Glomerular endothelial cell (primary cell): Measurements from ENCODE around the gene MIR17HG. TPM values are rescaled to one million over a fixed set of nuclear protein-coding genes. Genes with fewer than 3 reads are reported as not detected.

Source experiments
- DNase-seq: peaks from one replicate; pipeline ENCODE4 v3.0.0-alpha.2; 2011; ENCODE audit warnings: low read depth, low spot score; ENCODE audit errors: extremely low read depth
- total RNA-seq: library from RNA; depleted of rRNA; stranded (reverse); fragments of >200 nt; gene quantifications from 2 replicates; pipeline ENCODE4 v1.2.3, GENCODE V29; 2015

MIR17HG gene
- total RNA-seq, 1 donor from 2014 or later: 2.4 TPM

DNA sequence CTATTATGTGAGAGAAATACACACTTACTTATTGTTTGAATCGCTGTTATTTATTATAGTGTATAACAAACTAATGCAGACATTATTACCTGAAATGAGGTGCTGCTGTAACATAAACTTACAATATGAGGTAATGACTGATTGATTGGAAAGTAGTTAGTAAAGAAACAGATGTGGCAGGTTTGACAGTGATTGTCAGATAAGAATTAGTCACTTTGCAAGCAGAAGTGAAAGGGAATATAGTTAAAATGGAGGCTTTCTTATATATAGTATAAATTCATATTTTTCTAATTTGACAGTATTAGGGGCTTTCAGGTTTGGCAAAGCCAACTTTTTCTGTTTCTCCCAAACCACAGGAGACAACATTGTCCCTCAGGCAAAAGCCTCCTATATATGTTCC is 20.6 kb downstream of the MIR17HG start:
- DNase-seq: no peak

GRCh38 chr13:91368676-91369440 is 21.4 kb downstream of the MIR17HG start:
- no peak for DNase-seq

DNA sequence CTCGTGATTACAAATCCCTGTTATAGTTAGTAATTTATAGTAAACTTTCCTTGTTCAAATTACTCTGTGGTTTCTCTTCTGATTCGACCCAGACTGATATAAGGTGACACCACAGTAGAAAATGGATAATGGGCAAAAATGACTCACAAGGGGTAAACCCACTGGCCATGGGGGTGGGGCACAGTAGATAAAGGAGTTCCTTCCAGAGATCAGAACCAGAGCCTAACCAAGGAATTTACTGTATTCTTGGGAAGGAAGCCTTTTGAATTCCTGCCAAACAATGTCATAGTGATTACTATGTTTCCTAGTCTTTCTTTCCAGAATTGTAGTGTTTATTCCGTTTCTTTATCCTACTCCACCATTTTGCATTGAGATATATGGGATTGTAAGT is 21.9 kb downstream of the MIR17HG start:
- no peak for DNase-seq

DNA sequence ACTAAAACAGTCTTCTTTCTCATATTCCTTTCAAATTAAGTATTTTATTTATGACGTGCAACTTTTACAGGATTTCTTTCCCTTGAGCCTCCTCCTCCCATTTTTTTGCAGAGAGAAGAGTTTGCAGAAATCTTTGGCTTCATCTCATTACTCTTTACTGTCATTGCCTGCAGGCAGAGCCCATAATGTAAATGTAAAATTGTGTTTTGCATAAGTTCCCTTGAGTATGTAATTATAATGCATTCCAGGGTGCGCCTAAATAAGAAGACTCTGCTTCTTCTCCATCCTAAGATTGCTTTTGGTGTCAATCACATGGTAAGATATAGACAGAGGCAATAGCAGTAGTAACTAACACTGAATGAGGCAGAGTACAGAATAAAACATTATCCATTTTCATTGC is 23.0 kb downstream of the MIR17HG start:
- DNase-seq: no peak

GRCh38 chr13:91372911-91373310 is 25.4 kb downstream of the MIR17HG start:
- no peak for DNase-seq

GRCh38 chr13:91375116-91375729 is 27.7 kb downstream of the MIR17HG start:
- DNase-seq: no peak

DNA sequence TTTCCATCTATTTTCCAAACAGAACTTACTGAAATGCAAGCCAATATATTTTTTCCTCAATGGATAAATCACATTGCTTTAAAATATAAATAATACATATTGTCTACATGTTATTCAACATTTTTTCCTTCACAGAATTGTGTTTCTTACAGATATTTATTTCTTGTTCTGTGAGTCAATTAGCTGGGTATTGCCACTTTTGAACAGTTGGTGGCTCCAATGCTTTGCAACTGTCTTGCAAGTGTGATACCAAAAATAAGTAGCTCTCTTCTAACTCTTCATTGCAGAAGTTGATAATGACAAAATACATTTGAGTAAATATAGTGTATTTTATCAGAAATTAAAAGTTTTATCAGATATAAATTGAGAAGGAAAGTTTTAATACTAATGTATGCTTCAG is 33.9 kb downstream of the MIR17HG start:
- DNase-seq: no peak

- DNase-seq: no peak
These were observed 36.3 kb downstream of the MIR17HG start for GRCh38 chr13:91383836-91384235.

GRCh38 chr13:91384896-91385295 is 37.4 kb downstream of the MIR17HG start:
- DNase-seq: no peak

- no peak for DNase-seq
These were observed 41.7 kb downstream of the MIR17HG start for GRCh38 chr13:91389186-91389585.

DNA sequence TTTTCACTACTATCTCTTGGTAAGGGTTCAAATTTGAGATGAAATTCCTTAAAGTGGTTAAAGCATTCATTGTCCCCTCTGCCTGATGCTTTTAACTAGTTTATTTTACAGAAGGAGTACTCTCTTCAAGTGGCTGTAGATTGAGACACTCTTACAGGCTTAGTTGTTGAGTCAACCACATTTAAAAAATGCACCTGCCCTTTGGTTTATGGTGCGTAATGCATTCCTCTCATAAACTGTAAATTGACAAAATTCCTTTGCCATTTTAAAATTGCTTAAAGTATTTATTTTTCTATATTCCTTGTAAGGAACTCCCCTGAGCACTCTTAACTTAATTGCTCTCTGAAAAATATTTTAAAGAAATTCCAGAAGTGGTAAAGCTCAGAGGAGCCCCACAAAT is 50.1 kb downstream of the MIR17HG start:
- no peak for DNase-seq

- no peak for DNase-seq
These were observed 51.1 kb downstream of the MIR17HG start, which contains the start of gene GPC5 for GRCh38 chr13:91398413-91399188. GPC5 (plus strand) TSS chr13:91398621.

GRCh38 chr13:91399189-91400062 is 51.9 kb downstream of the MIR17HG start:
- no peak for DNase-seq

DNA sequence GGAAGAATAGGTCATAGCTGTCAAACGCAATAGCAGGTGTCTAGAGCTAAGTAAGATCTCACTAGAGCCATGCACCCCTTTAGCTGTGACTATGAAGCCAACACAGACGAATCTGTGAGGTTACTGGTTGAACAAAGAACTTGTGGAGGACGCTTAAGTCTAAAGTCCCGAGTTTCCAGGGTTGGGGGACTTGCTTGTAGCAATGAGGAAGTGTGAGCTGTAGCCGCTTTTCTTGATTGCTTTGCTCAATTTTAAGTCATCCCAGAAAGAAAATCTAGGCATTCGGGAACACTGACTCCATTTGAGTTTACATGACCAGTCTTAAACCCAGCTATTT is 52.5 kb downstream of the MIR17HG start:
- DNase-seq: no peak

DNA sequence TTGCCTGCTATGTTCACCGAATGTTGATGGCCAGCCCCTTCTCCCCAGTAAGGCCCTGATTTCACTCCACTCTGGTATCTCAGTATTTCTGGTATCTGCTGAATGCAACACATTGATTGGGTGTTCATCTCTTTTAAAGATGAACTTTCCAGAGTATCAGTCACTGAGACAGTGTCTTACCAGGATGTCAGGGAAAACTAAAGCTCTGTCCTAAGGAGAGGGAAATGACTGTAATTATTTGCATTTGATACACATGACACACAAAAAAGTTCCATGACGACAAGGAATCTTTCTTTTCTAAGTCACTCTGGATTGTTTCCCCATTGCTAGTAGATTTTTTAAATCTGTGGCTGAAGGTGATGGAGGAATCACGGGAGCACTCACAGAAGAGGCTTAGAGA is 53.2 kb downstream of the MIR17HG start:
- DNase-seq: no peak

- DNase-seq: no peak
These were observed 54.4 kb downstream of the MIR17HG start for GRCh38 chr13:91401920-91402319.

Other genes with a start within 250 kb of the MIR17HG start
- gene GPC5, start 50.9 kb downstream of the MIR17HG start, total RNA-seq: 1.2 and 4.0 TPM in 2 replicates